GM12891 (cell line): ENCODE measurements around the gene VTN.

ENCODE experiments used
- DNase-seq: peaks from one replicate; pipeline ENCODE4 v3.0.0; 2011; ENCODE audit warnings: low spot score; ENCODE audit not compliant: insufficient read length
- FAIRE-seq: peaks from 2 replicates; lab custom pipeline; 2011; peaks lifted over from hg19 to GRCh38; lab: Jason Lieb, UNC
- PAX5 ChIP-seq: IDR thresholded peaks from 2 replicates; pipeline ENCODE4 v1.6.1; 2011; ENCODE audit warnings: low read length, moderate library complexity, mild to moderate bottlenecking; ENCODE audit not compliant: insufficient read depth, severe bottlenecking
- POLR2A ChIP-seq: IDR thresholded peaks from 2 replicates; pipeline ENCODE4 v1.6.1; 2011; ENCODE audit warnings: low read depth, low read length, control low read depth
- POLR2AphosphoS5 ChIP-seq: IDR thresholded peaks from 2 replicates; pipeline ENCODE4 v1.6.1; 2011; ENCODE audit warnings: low read depth, low read length, control low read depth
- POU2F2 ChIP-seq: IDR thresholded peaks from 2 replicates; pipeline ENCODE4 v1.6.1; 2011; ENCODE audit warnings: low read depth, mild to moderate bottlenecking, control low read depth, low read length, moderate library complexity
- SPI1 ChIP-seq: IDR thresholded peaks from 2 replicates; pipeline ENCODE4 v1.6.1; 2011; ENCODE audit warnings: low read depth, low read length, control low read depth
- TAF1 ChIP-seq: IDR thresholded peaks from 2 replicates; pipeline ENCODE4 v1.6.1; 2011; ENCODE audit warnings: low read depth, low read length, control low read depth

Gene VTN

GRCh38 chr17:28363186-28363585, 6.9 kb downstream of the VTN start:
- DNase-seq (no peak), FAIRE-seq (no peak)
- TF ChIP-seq PAX5: no peak

GRCh38 chr17:28357901-28358197, 12.3 kb downstream of the VTN start:
- DNase-seq (no peak), FAIRE-seq (no peak)
- TF ChIP-seq PAX5 (no peak), POLR2A (no peak), TAF1 (no peak), POU2F2 (no peak), POLR2AphosphoS5 (no peak), SPI1 (no peak)

- DNase-seq (peak; percentile 98), FAIRE-seq (peak; percentile 94)
- no peak; the same call in 1 of the 2 replicates for TF ChIP-seq POU2F2
- TF ChIP-seq POLR2A: peak; percentile 82
- peak; percentile 53 for TF ChIP-seq SPI1
- TF ChIP-seq POLR2AphosphoS5: peak; percentile 83
- peak; percentile 89 for TF ChIP-seq TAF1
- TF ChIP-seq PAX5: peak; percentile 42
Measured at GRCh38 chr17:28357061-28357900, 12.8 kb downstream of the VTN start, which contains the start of gene POLDIP2. Gene POLDIP2, minus strand, starts transcription at chr17:28357527. Its CDS starts 79 bp downstream, at chr17:28357448.

- DNase-seq: no peak
- TF ChIP-seq POU2F2 (no peak), TAF1 (no peak), PAX5 (no peak), SPI1 (no peak), POLR2AphosphoS5 (no peak), POLR2A (no peak)
- no peak for FAIRE-seq
Measured at GRCh38 chr17:28350271-28350670, 19.8 kb downstream of the VTN start.

- no peak for DNase-seq
- no peak for TF ChIP-seq TAF1
- TF ChIP-seq POLR2AphosphoS5: no peak
- TF ChIP-seq POLR2A: no peak
- no peak for TF ChIP-seq PAX5
- no peak for TF ChIP-seq POU2F2
- TF ChIP-seq SPI1: no peak
- FAIRE-seq: no peak
Measured at GRCh38 chr17:28348979-28349378, 21.1 kb downstream of the VTN start.

- DNase-seq (no peak), FAIRE-seq (no peak)
- TF ChIP-seq TAF1: no peak
- TF ChIP-seq POLR2AphosphoS5: 0 out of 2 replicates have a peak, but pooled peaks have one; percentile 35
Measured at GRCh38 chr17:28347261-28347891, 22.7 kb downstream of the VTN start.

GRCh38 chr17:28346746-28347246, 23.3 kb downstream of the VTN start:
- TF ChIP-seq TAF1 (no peak), SPI1 (no peak), PAX5 (no peak), POLR2AphosphoS5 (no peak), POLR2A (no peak), POU2F2 (no peak)
- FAIRE-seq (no peak), DNase-seq (no peak)

- TF ChIP-seq SPI1 (no peak), TAF1 (no peak), PAX5 (no peak), POU2F2 (no peak), POLR2AphosphoS5 (no peak), POLR2A (no peak)
- FAIRE-seq: no peak
- no peak for DNase-seq
Measured at GRCh38 chr17:28346199-28346580, 23.9 kb downstream of the VTN start.

GRCh38 chr17:28345419-28346198, 24.5 kb downstream of the VTN start:
- FAIRE-seq (no peak), DNase-seq (no peak)
- TF ChIP-seq SPI1 (no peak), POLR2AphosphoS5 (no peak), PAX5 (no peak), POLR2A (no peak)

GRCh38 chr17:28344435-28344901, 25.6 kb downstream of the VTN start:
- no peak for FAIRE-seq
- no peak for DNase-seq
- TF ChIP-seq POU2F2: no peak
